IMR-90 (cell line): ENCODE data around the gene SPPL3.

Experiments
- CEBPB ChIP-seq: IDR thresholded peaks from 2 replicates; pipeline ENCODE4 v1.6.1; 2012; ENCODE audit warnings: low read depth, low read length, improper control_type of control experiment
- CHD1 ChIP-seq: IDR thresholded peaks from 2 replicates; pipeline ENCODE4 v1.6.1; 2012; ENCODE audit warnings: low read depth, low read length, improper control_type of control experiment
- FOS ChIP-seq: fragments of 150-350 bp; IDR thresholded peaks from 2 replicates; pipeline ENCODE4 v1.6.1; 2016; ENCODE audit warnings: low read depth, low read length
- MAFK ChIP-seq: IDR thresholded peaks from 2 replicates; pipeline ENCODE4 v1.6.1; 2012; ENCODE audit warnings: low read depth, low read length, improper control_type of control experiment
- MXI1 ChIP-seq: IDR thresholded peaks from 2 replicates; pipeline ENCODE4 v1.6.1; 2012; ENCODE audit warnings: low read depth, mild to moderate bottlenecking, low read length, moderate library complexity, borderline replicate concordance
- POLR2A ChIP-seq: IDR thresholded peaks from 2 replicates; pipeline ENCODE4 v1.6.1; 2012; ENCODE audit warnings: mild to moderate bottlenecking, low read depth, low read length
- RAD21 ChIP-seq: IDR thresholded peaks from 2 replicates; pipeline ENCODE4 v1.6.1; 2012; ENCODE audit warnings: low read length, improper control_type of control experiment
- RCOR1 ChIP-seq: IDR thresholded peaks from 2 replicates; pipeline ENCODE4 v1.6.1; 2012; ENCODE audit warnings: mild to moderate bottlenecking, low read length, improper control_type of control experiment; ENCODE audit not compliant: insufficient replicate concordance
- RFX5 ChIP-seq: IDR thresholded peaks from 2 replicates; pipeline ENCODE4 v1.8.0; 2012; ENCODE audit warnings: low read depth, mild to moderate bottlenecking, low read length, moderate library complexity
- SMC3 ChIP-seq: fragments of 150-350 bp; IDR thresholded peaks from 2 replicates; pipeline ENCODE4 v1.6.1; 2016; ENCODE audit warnings: low read depth, mild to moderate bottlenecking, antibody characterized with exemption, low read length, moderate library complexity
- TF ChIP-seq, protein P1 (sequence below): conservative IDR thresholded peaks from 2 replicates; pipeline ENCODE4 v1.5.1; 2012; ENCODE audit warnings: mild to moderate bottlenecking, low read depth, low read length, improper control_type of control experiment
- TF ChIP-seq, protein P2 (sequence below): fragments of 150-350 bp; IDR thresholded peaks from 2 replicates; pipeline ENCODE4 v1.6.1; 2017; ENCODE audit warnings: mild to moderate bottlenecking, antibody characterized with exemption, low read length, low read depth
- TF ChIP-seq, protein P3 (sequence below): fragments of 150-350 bp; IDR thresholded peaks from 2 replicates; pipeline ENCODE4 v1.6.1; 2016; ENCODE audit warnings: low read depth, mild to moderate bottlenecking, low read length, moderate library complexity, borderline replicate concordance

DNA sequence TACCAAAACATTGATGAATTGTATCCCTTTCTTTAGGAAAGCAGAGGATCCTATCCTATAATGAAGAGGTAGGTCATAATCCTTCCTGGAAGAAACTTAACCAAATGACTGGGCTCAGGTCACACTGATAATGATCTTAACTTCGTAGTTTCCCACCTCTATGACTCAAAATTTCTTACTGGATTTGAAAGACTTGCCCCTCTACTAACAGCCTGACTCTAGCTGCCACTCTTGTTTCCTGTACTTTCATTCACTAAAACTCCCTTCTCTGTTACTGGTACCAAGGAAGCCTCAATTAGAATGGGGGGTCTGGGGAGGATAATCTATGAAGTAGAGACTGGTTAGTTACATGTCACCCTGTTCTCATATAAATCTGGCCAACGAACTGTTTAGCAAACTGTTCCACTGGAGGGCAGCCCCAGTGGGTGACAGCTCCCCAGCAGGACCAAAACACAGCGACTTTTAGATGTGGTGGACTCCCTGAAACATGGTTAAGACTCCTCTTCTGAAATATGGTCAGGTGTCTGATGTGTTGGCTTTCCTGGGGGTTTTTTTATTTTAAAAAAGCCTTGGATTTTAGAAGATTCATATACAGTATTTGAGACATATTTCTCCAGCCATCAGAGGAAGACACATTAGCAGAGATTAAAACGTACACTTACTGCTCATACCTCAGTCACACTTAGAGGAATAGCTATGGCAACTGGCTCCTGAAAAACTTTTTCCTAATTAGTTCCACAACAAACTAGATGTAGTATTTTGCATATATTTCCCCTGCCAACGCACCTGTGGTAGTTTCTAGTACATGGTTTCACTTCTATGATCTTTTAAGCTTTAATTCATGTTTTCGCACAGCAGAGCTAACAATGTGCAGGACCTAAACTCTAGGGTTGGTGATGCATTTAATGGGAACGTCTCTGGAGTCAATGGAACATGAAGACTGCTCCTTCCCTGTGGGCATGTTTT is 106.2 kb downstream of the SPPL3 start:
- no peak for TF ChIP-seq MAFK
- TF ChIP-seq, protein P1, sequence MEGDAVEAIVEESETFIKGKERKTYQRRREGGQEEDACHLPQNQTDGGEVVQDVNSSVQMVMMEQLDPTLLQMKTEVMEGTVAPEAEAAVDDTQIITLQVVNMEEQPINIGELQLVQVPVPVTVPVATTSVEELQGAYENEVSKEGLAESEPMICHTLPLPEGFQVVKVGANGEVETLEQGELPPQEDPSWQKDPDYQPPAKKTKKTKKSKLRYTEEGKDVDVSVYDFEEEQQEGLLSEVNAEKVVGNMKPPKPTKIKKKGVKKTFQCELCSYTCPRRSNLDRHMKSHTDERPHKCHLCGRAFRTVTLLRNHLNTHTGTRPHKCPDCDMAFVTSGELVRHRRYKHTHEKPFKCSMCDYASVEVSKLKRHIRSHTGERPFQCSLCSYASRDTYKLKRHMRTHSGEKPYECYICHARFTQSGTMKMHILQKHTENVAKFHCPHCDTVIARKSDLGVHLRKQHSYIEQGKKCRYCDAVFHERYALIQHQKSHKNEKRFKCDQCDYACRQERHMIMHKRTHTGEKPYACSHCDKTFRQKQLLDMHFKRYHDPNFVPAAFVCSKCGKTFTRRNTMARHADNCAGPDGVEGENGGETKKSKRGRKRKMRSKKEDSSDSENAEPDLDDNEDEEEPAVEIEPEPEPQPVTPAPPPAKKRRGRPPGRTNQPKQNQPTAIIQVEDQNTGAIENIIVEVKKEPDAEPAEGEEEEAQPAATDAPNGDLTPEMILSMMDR, result no peak
- no peak for TF ChIP-seq SMC3
- TF ChIP-seq POLR2A, result no peak
- TF ChIP-seq FOS, result no peak
- TF ChIP-seq CEBPB, result no peak
- TF ChIP-seq, protein P2, sequence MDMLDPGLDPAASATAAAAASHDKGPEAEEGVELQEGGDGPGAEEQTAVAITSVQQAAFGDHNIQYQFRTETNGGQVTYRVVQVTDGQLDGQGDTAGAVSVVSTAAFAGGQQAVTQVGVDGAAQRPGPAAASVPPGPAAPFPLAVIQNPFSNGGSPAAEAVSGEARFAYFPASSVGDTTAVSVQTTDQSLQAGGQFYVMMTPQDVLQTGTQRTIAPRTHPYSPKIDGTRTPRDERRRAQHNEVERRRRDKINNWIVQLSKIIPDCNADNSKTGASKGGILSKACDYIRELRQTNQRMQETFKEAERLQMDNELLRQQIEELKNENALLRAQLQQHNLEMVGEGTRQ, result no peak
- no peak for TF ChIP-seq RAD21
- TF ChIP-seq RCOR1, result no peak
- no peak for TF ChIP-seq CHD1
- TF ChIP-seq RFX5, result no peak
- TF ChIP-seq, protein P3, sequence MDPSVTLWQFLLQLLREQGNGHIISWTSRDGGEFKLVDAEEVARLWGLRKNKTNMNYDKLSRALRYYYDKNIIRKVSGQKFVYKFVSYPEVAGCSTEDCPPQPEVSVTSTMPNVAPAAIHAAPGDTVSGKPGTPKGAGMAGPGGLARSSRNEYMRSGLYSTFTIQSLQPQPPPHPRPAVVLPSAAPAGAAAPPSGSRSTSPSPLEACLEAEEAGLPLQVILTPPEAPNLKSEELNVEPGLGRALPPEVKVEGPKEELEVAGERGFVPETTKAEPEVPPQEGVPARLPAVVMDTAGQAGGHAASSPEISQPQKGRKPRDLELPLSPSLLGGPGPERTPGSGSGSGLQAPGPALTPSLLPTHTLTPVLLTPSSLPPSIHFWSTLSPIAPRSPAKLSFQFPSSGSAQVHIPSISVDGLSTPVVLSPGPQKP, result no peak
- TF ChIP-seq MXI1, result no peak
